Gastroesophageal sphincter (tissue), 4 donors: ENCODE data around the gene DDX51. TPM values are rescaled to one million over a fixed set of nuclear protein-coding genes. Genes with fewer than 3 reads are reported as not detected.

Source experiments
- ATAC-seq: fragments of 150-250 bp; one replicate; pipeline ENCODE4 v1.9.1; 2016; ENCODE audit warnings: mild to moderate bottlenecking, moderate library complexity
- H3K27ac ChIP-seq, 4 donors: fragments of 200-600 bp; sonication (generic) in 3 of 4; 1 replicate in 3 of 4; 2 replicates in 1 of 4; pipeline ENCODE4 v1.5.1; 2016 to 2019
- H3K27me3 ChIP-seq: fragments of 200-600 bp; sonication (generic); one replicate; pipeline ENCODE4 v1.5.1; 2019
- H3K36me3 ChIP-seq, 2 donors: fragments of 200-600 bp; sonication (generic); one replicate each; pipeline ENCODE4 v1.5.1; 2019; ENCODE audit warnings: control low read depth in 1 of 2
- H3K4me1 ChIP-seq, 3 donors: fragments of 200-600 bp; sonication (generic); 1 replicate in 2 of 3; 2 replicates in 1 of 3; pipeline ENCODE4 v1.5.1; 2016 to 2019; ENCODE audit warnings: control low read depth in 2 of 3
- H3K4me3 ChIP-seq, 2 donors: fragments of 200-600 bp; sonication (generic); one replicate each; pipeline ENCODE4 v1.5.1; 2019; ENCODE audit warnings: mild to moderate bottlenecking in 1 of 2, moderate library complexity in 1 of 2
- H3K9me3 ChIP-seq, 3 donors: fragments of 200-600 bp; sonication (generic); one replicate each; pipeline ENCODE4 v1.5.1; 2017 to 2019; ENCODE audit warnings: control low read depth in 2 of 3
- CTCF ChIP-seq, 4 experiments: fragments of 200-600 bp in 2 of 4; fragments of 450-650 bp in 2 of 4; sonication (generic) in 1 of 4; IDR thresholded peaks; one replicate each; pipeline ENCODE4 v1.5.1; 2017 to 2019; ENCODE audit warnings: antibody characterized with exemption in 4 of 4, mild to moderate bottlenecking in 2 of 4, moderate library complexity in 2 of 4
- EP300 ChIP-seq: sonication (generic); formaldehyde crosslinking; IDR thresholded peaks from one replicate; pipeline ENCODE4 v1.6.1; 2017; ENCODE audit warnings: antibody characterized with exemption, mild to moderate bottlenecking
- POLR2A ChIP-seq, 2 donors: fragments of 450-650 bp; IDR thresholded peaks; one replicate each; pipeline ENCODE4 v1.6.1; 2017; ENCODE audit warnings: antibody characterized with exemption in 2 of 2, mild to moderate bottlenecking in 2 of 2, moderate library complexity in 1 of 2
- POLR2AphosphoS5 ChIP-seq: sonication (generic); formaldehyde crosslinking; IDR thresholded peaks from one replicate; pipeline ENCODE4 v1.6.1; 2017; ENCODE audit warnings: antibody characterized with exemption
- WGBS, 2 donors: methylation state at CpG; one replicate each; pipeline ENCODE4 v1.1.5; 2018; ENCODE audit warnings: low coverage in 1 of 2; 5-methylcytosine and 5-hydroxymethylcytosine counted together
- total RNA-seq, 4 donors: library from RNA; depleted of rRNA; stranded (reverse); fragments of >200 nt; gene quantifications; one replicate each; pipeline ENCODE4 v1.1.0, GENCODE V29; 2016

DDX51 gene
- total RNA-seq, 4 donors from 2014 or later, result 4.8 to 14.7 (median 11.7) TPM

GRCh38 chr12:132166801-132167591 lies 22.9 kb upstream of the DDX51 start:
- peaks cover 88% of the 10 kb centered on the region for H3K27me3 ChIP-seq
- H3K27ac ChIP-seq, result no peak overlapping the region
- TF ChIP-seq POLR2A (IDR thresholded peaks at IDR 0.05) (no peak), POLR2AphosphoS5 (no peak), CTCF (IDR thresholded peaks at IDR 0.05) (no peak), EP300 (no peak)
- peaks cover 0 to 17% (median 8%) of the 10 kb centered on the region in 3 donors for H3K4me1 ChIP-seq
- H3K4me3 ChIP-seq, result no peak overlapping the region
- H3K36me3 ChIP-seq, result no peaks in the 10 kb centered on the region
- H3K9me3 ChIP-seq, result no peaks in the 10 kb centered on the region
- WGBS, 2 donors, result 87 to 95% methylated on average over 2 to 3 of the region's 10 CpGs
- no peak for ATAC-seq

GRCh38 chr12:132166093-132166492 lies 22.0 kb upstream of the DDX51 start:
- H3K9me3 ChIP-seq, result no peaks in the 10 kb centered on the region
- no peaks in the 10 kb centered on the region for H3K36me3 ChIP-seq
- no peak for ATAC-seq
- H3K4me3 ChIP-seq, result no peak overlapping the region
- 87 to 97% methylated on average over 2 of the region's 2 CpGs for WGBS, 2 donors
- peaks cover 83% of the 10 kb centered on the region for H3K27me3 ChIP-seq
- no peak overlapping the region for H3K27ac ChIP-seq
- peaks cover 0 to 19% (median 8%) of the 10 kb centered on the region in 3 donors for H3K4me1 ChIP-seq
- TF ChIP-seq CTCF (IDR thresholded peaks at IDR 0.05) (no peak), POLR2AphosphoS5 (no peak), POLR2A (IDR thresholded peaks at IDR 0.05) (no peak), EP300 (no peak)

GRCh38 chr12:132165584-132165983 lies 21.5 kb upstream of the DDX51 start:
- Histone ChIP-seq H3K4me3 (no peak overlapping the region), H3K27ac (no peak overlapping the region), H3K4me1 (peaks cover 0 to 19% (median 8%) of the 10 kb centered on the region in 3 donors), H3K9me3 (no peaks in the 10 kb centered on the region), H3K27me3 (peaks cover 83% of the 10 kb centered on the region), H3K36me3 (no peaks in the 10 kb centered on the region)
- 90 to 93% methylated on average over 6 of the region's 6 CpGs for WGBS, 2 donors
- no peak for ATAC-seq
- TF ChIP-seq POLR2AphosphoS5 (no peak), EP300 (no peak), POLR2A (IDR thresholded peaks at IDR 0.05) (no peak), CTCF (IDR thresholded peaks at IDR 0.05) (no peak)

GRCh38 chr12:132164426-132164825 lies 20.3 kb upstream of the DDX51 start:
- H3K27me3 ChIP-seq, result peaks cover 76% of the 10 kb centered on the region
- no peaks in the 10 kb centered on the region for H3K9me3 ChIP-seq
- H3K4me3 ChIP-seq, result no peak overlapping the region
- H3K36me3 ChIP-seq, result no peaks in the 10 kb centered on the region
- TF ChIP-seq EP300 (no peak), POLR2AphosphoS5 (no peak), CTCF (IDR thresholded peaks at IDR 0.05) (no peak), POLR2A (IDR thresholded peaks at IDR 0.05) (no peak)
- peaks cover 0 to 19% (median 8%) of the 10 kb centered on the region in 3 donors for H3K4me1 ChIP-seq
- H3K27ac ChIP-seq, result no peak overlapping the region
- ATAC-seq, result no peak
- WGBS, 2 donors, result 66 to 72% methylated on average over 6 to 7 of the region's 7 CpGs

GRCh38 chr12:132163911-132164288 lies 19.8 kb upstream of the DDX51 start:
- no peak for ATAC-seq
- Histone ChIP-seq H3K9me3 (no peaks in the 10 kb centered on the region), H3K4me3 (no peak overlapping the region), H3K4me1 (peaks cover 0 to 19% (median 8%) of the 10 kb centered on the region in 3 donors), H3K36me3 (no peaks in the 10 kb centered on the region), H3K27ac (no peak overlapping the region), H3K27me3 (peaks cover 71% of the 10 kb centered on the region)
- WGBS, 2 donors, result 34 to 73% methylated on average over 6 to 8 of the region's 11 CpGs
- TF ChIP-seq POLR2AphosphoS5 (no peak), CTCF (IDR thresholded peaks at IDR 0.05) (peak in 1 of 4 experiments; percentile 10)
